G401.6 (cell line): ENCODE results near the gene CNTNAP2.

ENCODE experiments used
- FAIRE-seq: peaks from 2 replicates; lab custom pipeline; 2012; peaks lifted over from hg19 to GRCh38; lab: Jason Lieb, UNC

CNTNAP2 gene

GRCh38 chr7:147509035-147509501 is 1392.5 kb downstream of the CNTNAP2 start:
- FAIRE-seq = no peak

- FAIRE-seq = no peak
These were observed 1393.1 kb downstream of the CNTNAP2 start for GRCh38 chr7:147509541-147510200.

GRCh38 chr7:147510201-147510542 is 1393.6 kb downstream of the CNTNAP2 start:
- FAIRE-seq = no peak

- no peak for FAIRE-seq
These were observed 1394.3 kb downstream of the CNTNAP2 start for GRCh38 chr7:147510923-147511322.

GRCh38 chr7:147513451-147513850 is 1396.8 kb downstream of the CNTNAP2 start:
- FAIRE-seq = no peak

- FAIRE-seq = no peak
These were observed 1399.8 kb downstream of the CNTNAP2 start for GRCh38 chr7:147516391-147516790.

GRCh38 chr7:147519062-147519461 is 1402.5 kb downstream of the CNTNAP2 start:
- no peak for FAIRE-seq

- FAIRE-seq = no peak
These were observed 1406.5 kb downstream of the CNTNAP2 start for GRCh38 chr7:147523056-147523455.

- FAIRE-seq = no peak
These were observed 1408.2 kb downstream of the CNTNAP2 start for GRCh38 chr7:147524726-147525250.

- no peak for FAIRE-seq
These were observed 1408.7 kb downstream of the CNTNAP2 start for GRCh38 chr7:147525325-147525724.

- FAIRE-seq = no peak
These were observed 1419.1 kb downstream of the CNTNAP2 start for GRCh38 chr7:147535701-147536111.

- FAIRE-seq = no peak
These were observed 1423.1 kb downstream of the CNTNAP2 start for GRCh38 chr7:147539685-147540084.

GRCh38 chr7:147540743-147541142 is 1424.1 kb downstream of the CNTNAP2 start:
- FAIRE-seq = no peak

- FAIRE-seq = no peak
These were observed 1424.7 kb downstream of the CNTNAP2 start for GRCh38 chr7:147541261-147541660.

- FAIRE-seq = no peak
These were observed 1430.8 kb downstream of the CNTNAP2 start for GRCh38 chr7:147547252-147547897.

GRCh38 chr7:147556317-147556716 is 1439.7 kb downstream of the CNTNAP2 start:
- no peak for FAIRE-seq

- no peak for FAIRE-seq
These were observed 1447.1 kb downstream of the CNTNAP2 start for GRCh38 chr7:147563669-147564068.

GRCh38 chr7:147564786-147565476 is 1448.3 kb downstream of the CNTNAP2 start:
- no peak for FAIRE-seq

GRCh38 chr7:147567043-147567442 is 1450.4 kb downstream of the CNTNAP2 start:
- FAIRE-seq = no peak

GRCh38 chr7:147569116-147569913 is 1452.7 kb downstream of the CNTNAP2 start:
- no peak for FAIRE-seq

- no peak for FAIRE-seq
These were observed 1453.8 kb downstream of the CNTNAP2 start for GRCh38 chr7:147570390-147570789.

- no peak for FAIRE-seq
These were observed 1455.0 kb downstream of the CNTNAP2 start for GRCh38 chr7:147571436-147572185.
